GM12892 (cell line): Measurements from ENCODE around the gene MRPL1.

Source experiments
- POLR2A ChIP-seq: IDR thresholded peaks from 2 replicates; pipeline ENCODE4 v1.6.1; 2011; ENCODE audit warnings: low read depth, low read length, control low read depth
- POLR2AphosphoS5 ChIP-seq: IDR thresholded peaks from 2 replicates; pipeline ENCODE4 v1.6.1; 2011; ENCODE audit warnings: low read depth, low read length, control low read depth

GRCh38 chr4:77817304-77818072 is 45.1 kb upstream of the MRPL1 start:
- TF ChIP-seq POLR2A (no peak), POLR2AphosphoS5 (no peak)
